Measurements from ENCODE around the gene GID8.

The GID8 gene

GRCh38 chr20:62996596-62996982, 58.6 kb downstream of the GID8 start:
- TF ChIP-seq CTCF (conservative IDR thresholded peaks at IDR 0.05): no peak
- no peak overlapping the region for H3K27ac ChIP-seq

- H3K27ac ChIP-seq: no peak overlapping the region
- TF ChIP-seq CTCF (conservative IDR thresholded peaks at IDR 0.05): no peak
Measured at GRCh38 chr20:62997417-62998035, 59.6 kb downstream of the GID8 start.
